ENCODE data around the gene KIAA0513. TPM values are rescaled to one million over a fixed set of nuclear protein-coding genes. Genes with fewer than 3 reads are reported as not detected.
"Not testable (repeated sequence)": the region's sequence is repeated elsewhere in the genome, so short reads cannot be mapped to it uniquely, and the experiment has no call there.

KIAA0513 gene
- total RNA-seq, 2 donors from 2014 or later: 14.7 to 15.8 TPM

- DNase-seq (ENCODE audit: low spot score); intact Hi-C loops (cut with DNase I): not testable (repeated sequence)
Observed at GRCh38 chr16:85123441-85123840, 95.8 kb downstream of the KIAA0513 start.

GRCh38 chr16:85123891-85124635 lies 96.5 kb downstream of the KIAA0513 start:
- peak; percentile 95 for DNase-seq (ENCODE audit: low spot score)
- intact Hi-C loops (cut with DNase I): no loop called here

GRCh38 chr16:85124636-85125346 lies 97.2 kb downstream of the KIAA0513 start:
- DNase-seq (ENCODE audit: low spot score): no peak
- intact Hi-C loops (cut with DNase I): no loop called here

GRCh38 chr16:85125570-85126393 lies 98.2 kb downstream of the KIAA0513 start:
- intact Hi-C loops (cut with DNase I): no loop called here
- no peak for DNase-seq (ENCODE audit: low spot score)

GRCh38 chr16:85126394-85126704 lies 98.8 kb downstream of the KIAA0513 start:
- intact Hi-C loops (cut with DNase I): no loop called here
- DNase-seq (ENCODE audit: low spot score): no peak

GRCh38 chr16:85126705-85127378 lies 99.2 kb downstream of the KIAA0513 start:
- intact Hi-C loops (cut with DNase I): no loop called here
- no peak for DNase-seq (ENCODE audit: low spot score)

- intact Hi-C loops (cut with DNase I): no loop called here
- DNase-seq (ENCODE audit: low spot score): no peak
Observed at GRCh38 chr16:85127379-85127723, 99.8 kb downstream of the KIAA0513 start.

GRCh38 chr16:85128079-85128837 lies 100.7 kb downstream of the KIAA0513 start:
- DNase-seq (ENCODE audit: low spot score): no peak
- intact Hi-C loops (cut with DNase I): no loop called here

GRCh38 chr16:85129876-85130704 lies 102.5 kb downstream of the KIAA0513 start:
- intact Hi-C loops (cut with DNase I): loop anchor here in 1 of 2 donors (10.0 kb wide), 1 partner anchor 105 kb away; no protein-coding TSS in a partner anchor
- DNase-seq (ENCODE audit: low spot score): no peak

- intact Hi-C loops (cut with DNase I): loop anchor here in 1 of 2 donors (10.0 kb wide), 1 partner anchor 104 kb away; no protein-coding TSS in a partner anchor
- DNase-seq (ENCODE audit: low spot score): no peak
Observed at GRCh38 chr16:85130705-85131028, 103.1 kb downstream of the KIAA0513 start.

GRCh38 chr16:85132456-85133289 lies 105.1 kb downstream of the KIAA0513 start:
- DNase-seq (ENCODE audit: low spot score): no peak
- intact Hi-C loops (cut with DNase I): loop anchor here in 1 of 2 donors (10.0 kb wide), 1 partner anchor 102 kb away; no protein-coding TSS in a partner anchor

GRCh38 chr16:85133290-85133599 lies 105.7 kb downstream of the KIAA0513 start:
- intact Hi-C loops (cut with DNase I): loop anchor here in 1 of 2 donors (10.0 kb wide), 1 partner anchor 102 kb away; no protein-coding TSS in a partner anchor
- DNase-seq (ENCODE audit: low spot score): no peak

GRCh38 chr16:85134076-85134788 lies 106.6 kb downstream of the KIAA0513 start:
- DNase-seq (ENCODE audit: low spot score): no peak
- intact Hi-C loops (cut with DNase I): loop anchor here in 1 of 2 donors (10.0 kb wide), 1 partner anchor 101 kb away; no protein-coding TSS in a partner anchor

GRCh38 chr16:85134789-85135142 lies 107.2 kb downstream of the KIAA0513 start:
- intact Hi-C loops (cut with DNase I): loop anchor here in 1 of 2 donors (10.0 kb wide), 1 partner anchor 100 kb away; no protein-coding TSS in a partner anchor

GRCh38 chr16:85136213-85136701 lies 108.7 kb downstream of the KIAA0513 start:
- DNase-seq (ENCODE audit: low spot score): no peak
- intact Hi-C loops (cut with DNase I): loop anchor here in 1 of 2 donors (10.0 kb wide), 1 partner anchor 99 kb away; no protein-coding TSS in a partner anchor

More at GRCh38 chr16:85134789-85135142, 107.2 kb downstream of the KIAA0513 start:
- DNase-seq (ENCODE audit: low spot score): peak; percentile 83

- no peak for DNase-seq (ENCODE audit: low spot score)
- intact Hi-C loops (cut with DNase I): loop anchor here in 1 of 2 donors (10.0 kb wide), 1 partner anchor 98 kb away; no protein-coding TSS in a partner anchor
Observed at GRCh38 chr16:85136702-85137322, 109.2 kb downstream of the KIAA0513 start.
